ENCODE data around the gene ERGIC1.

GRCh38 chr5:172885597-172886340 is 51.7 kb downstream of the ERGIC1 start:
- TF ChIP-seq CTCF (CRISPR knock-in tag; IDR thresholded peaks at IDR 0.05) (no peak), MXI1 (IDR thresholded peaks at IDR 0.05; ENCODE audit: borderline replicate concordance, low read depth, low read length) (no peak), MTF1 (CRISPR knock-in tag; IDR thresholded peaks at IDR 0.05) (no peak), MAX (IDR thresholded peaks at IDR 0.05) (no peak), YY1 (IDR thresholded peaks at IDR 0.05; ENCODE audit: insufficient read depth, insufficient replicate concordance, low read depth, low read length) (no peak), ZNF737 (CRISPR knock-in tag; IDR thresholded peaks at IDR 0.05; ENCODE audit: borderline replicate concordance) (no peak), ELF1 (CRISPR knock-in tag; IDR thresholded peaks at IDR 0.05) (no peak), JUND (CRISPR knock-in tag; IDR thresholded peaks at IDR 0.05) (no peak), ZNF274 (CRISPR knock-in tag; IDR thresholded peaks at IDR 0.05) (no peak), PCBP1 (IDR thresholded peaks at IDR 0.05; ENCODE audit: borderline replicate concordance, low read depth, low read length) (no peak), PAX8 (CRISPR knock-in tag; IDR thresholded peaks at IDR 0.05; ENCODE audit: borderline replicate concordance) (no peak), USF2 (IDR thresholded peaks at IDR 0.05; ENCODE audit: low read depth, low read length) (no peak), USF2 (CRISPR knock-in tag; IDR thresholded peaks at IDR 0.05; ENCODE audit: borderline replicate concordance) (no peak), ZNF768 (CRISPR knock-in tag; IDR thresholded peaks at IDR 0.05) (no peak), HDAC2 (CRISPR knock-in tag; IDR thresholded peaks at IDR 0.05) (no peak)
